Measurements from ENCODE around the gene RAPGEF2. TPM values are rescaled to one million over a fixed set of nuclear protein-coding genes. Genes with fewer than 3 reads are reported as not detected.
A peak's percentile ranks its signal among the peaks of the same experiment; 100 is the strongest.

RAPGEF2 gene
- polyA plus RNA-seq, 1 donor (not counting 4 experiments of a cell fraction or from before 2014, with no cell fraction given): 23.8 TPM

DNA sequence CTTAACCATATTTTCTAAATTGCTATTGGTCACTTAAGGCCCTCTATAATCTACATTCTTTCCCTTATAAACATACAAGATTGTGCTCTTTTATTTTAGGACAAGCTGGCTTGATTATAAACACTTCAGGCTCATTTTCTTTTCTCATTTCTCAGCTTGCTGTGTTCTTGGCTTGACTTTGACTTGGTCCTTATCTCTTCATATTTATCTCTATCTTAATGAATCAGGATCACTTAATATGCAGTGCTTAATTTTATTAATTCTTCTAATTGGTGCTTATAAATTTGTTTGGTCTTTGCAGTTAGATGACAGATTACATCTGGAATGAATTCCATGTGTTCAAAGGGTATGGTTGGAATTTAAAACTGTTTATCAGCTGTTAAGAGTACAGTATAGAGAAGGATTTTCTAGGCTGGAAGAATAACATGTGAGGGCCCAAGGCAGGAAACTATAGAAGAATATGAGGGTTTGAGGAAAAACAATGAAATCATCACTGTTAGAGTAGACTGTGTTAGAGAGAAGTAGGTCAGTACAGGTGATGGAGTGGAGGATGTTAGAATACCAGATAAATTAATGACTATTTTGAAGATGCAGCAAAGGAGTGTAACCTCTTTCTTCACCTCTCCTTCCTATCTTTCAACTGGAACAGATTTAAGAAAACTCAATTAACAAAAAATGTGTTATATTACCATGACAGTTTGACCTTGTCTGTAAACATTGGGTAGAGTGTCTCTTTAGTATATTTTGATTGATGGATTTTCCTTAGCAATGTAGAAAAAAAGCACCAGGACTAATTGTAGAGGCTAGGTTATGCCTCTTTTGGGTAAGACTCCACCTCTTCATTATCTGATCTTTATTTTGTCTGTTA lies 169.6 kb downstream of the RAPGEF2 start:
- no peak for TF ChIP-seq EZH2 (IDR thresholded peaks at IDR 0.05; ENCODE audit: low read length)
- TF ChIP-seq, protein P1, sequence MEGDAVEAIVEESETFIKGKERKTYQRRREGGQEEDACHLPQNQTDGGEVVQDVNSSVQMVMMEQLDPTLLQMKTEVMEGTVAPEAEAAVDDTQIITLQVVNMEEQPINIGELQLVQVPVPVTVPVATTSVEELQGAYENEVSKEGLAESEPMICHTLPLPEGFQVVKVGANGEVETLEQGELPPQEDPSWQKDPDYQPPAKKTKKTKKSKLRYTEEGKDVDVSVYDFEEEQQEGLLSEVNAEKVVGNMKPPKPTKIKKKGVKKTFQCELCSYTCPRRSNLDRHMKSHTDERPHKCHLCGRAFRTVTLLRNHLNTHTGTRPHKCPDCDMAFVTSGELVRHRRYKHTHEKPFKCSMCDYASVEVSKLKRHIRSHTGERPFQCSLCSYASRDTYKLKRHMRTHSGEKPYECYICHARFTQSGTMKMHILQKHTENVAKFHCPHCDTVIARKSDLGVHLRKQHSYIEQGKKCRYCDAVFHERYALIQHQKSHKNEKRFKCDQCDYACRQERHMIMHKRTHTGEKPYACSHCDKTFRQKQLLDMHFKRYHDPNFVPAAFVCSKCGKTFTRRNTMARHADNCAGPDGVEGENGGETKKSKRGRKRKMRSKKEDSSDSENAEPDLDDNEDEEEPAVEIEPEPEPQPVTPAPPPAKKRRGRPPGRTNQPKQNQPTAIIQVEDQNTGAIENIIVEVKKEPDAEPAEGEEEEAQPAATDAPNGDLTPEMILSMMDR (optimal IDR thresholded peaks at IDR 0.05 in 1 of 3, IDR thresholded peaks at IDR 0.05 in 1 of 3, conservative IDR thresholded peaks at IDR 0.05 in 1 of 3; ENCODE audit: extremely low read depth in 1 of 3, insufficient read depth in 2 of 3, low read length in 3 of 3): no peak
- no peak for FAIRE-seq

DNA sequence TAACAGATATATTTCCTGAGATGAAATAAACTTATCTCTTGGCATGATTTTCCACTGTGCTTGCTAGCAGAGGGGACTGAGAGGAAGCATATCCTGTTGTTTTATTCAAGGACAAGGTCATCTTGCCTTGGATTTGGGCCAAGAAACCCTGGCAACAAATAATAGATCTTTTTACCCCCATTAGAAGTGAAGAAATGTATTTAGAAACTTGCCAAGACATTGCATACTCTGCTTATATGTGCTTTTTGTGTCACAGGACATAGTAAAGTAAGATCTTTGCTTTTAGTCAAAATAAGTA lies 170.2 kb downstream of the RAPGEF2 start:
- Histone ChIP-seq H3K79me2 (ENCODE audit: control insufficient read depth, insufficient read depth, low read length) (no peaks in the 10 kb centered on the region), H3K4me1 (ENCODE audit: control insufficient read depth, extremely low read depth, insufficient read depth, low read length) (peaks cover 26% of the 10 kb centered on the region), H3K9ac (ENCODE audit: control insufficient read depth, extremely low read depth, insufficient read depth, low read length) (no peak overlapping the region), H3K36me3 (ENCODE audit: control insufficient read depth in 2 of 2, extremely low read depth in 1 of 2, insufficient read depth in 2 of 2, low read length in 2 of 2) (peaks cover 0 to 2% of the 10 kb centered on the region in 2 experiments), H3K27me3 (ENCODE audit: control insufficient read depth, extremely low read depth, insufficient read depth, low read length) (no peaks in the 10 kb centered on the region), H4K20me1 (ENCODE audit: control insufficient read depth, extremely low read depth, insufficient read depth, low read length) (no peaks in the 10 kb centered on the region), H3K4me2 (ENCODE audit: control insufficient read depth, extremely low read depth, insufficient read depth, low read depth, low read length) (no peak overlapping the region), H3K4me3 (ENCODE audit: control insufficient read depth in 2 of 3, extremely low read depth in 1 of 3, insufficient read depth in 2 of 3, low read depth in 1 of 3, low read length in 3 of 3) (no peak overlapping the region), H3K9me3 (ENCODE audit: control insufficient read depth, low read depth, low read length) (no peaks in the 10 kb centered on the region), H3K9me1 (ENCODE audit: control insufficient read depth, extremely low read depth, insufficient read depth, low read length) (no peaks in the 10 kb centered on the region), H2AFZ (ENCODE audit: control insufficient read depth, low read length) (no peak overlapping the region), H3K27ac (ENCODE audit: control insufficient read depth, insufficient read depth, low read length) (no peak overlapping the region)
- TF ChIP-seq EZH2 (IDR thresholded peaks at IDR 0.05; ENCODE audit: low read length): no peak
- TF ChIP-seq, protein P1 (optimal IDR thresholded peaks at IDR 0.05 in 1 of 3, IDR thresholded peaks at IDR 0.05 in 1 of 3, conservative IDR thresholded peaks at IDR 0.05 in 1 of 3; ENCODE audit: extremely low read depth in 1 of 3, insufficient read depth in 2 of 3, low read length in 3 of 3): no peak
- dilution Hi-C loops (cut with MboI; ENCODE audit: extremely low pct_ligation_motif_present, low sequenced_read_pairs): no loop called here
- FAIRE-seq: peak; percentile 58
- no peak for DNase-seq (ENCODE audit: low read depth, low spot score)

More for the DNA sequence above, 169.6 kb downstream of the RAPGEF2 start:
- Histone ChIP-seq H3K9ac (ENCODE audit: control insufficient read depth, extremely low read depth, insufficient read depth, low read length) (no peak overlapping the region), H3K9me1 (ENCODE audit: control insufficient read depth, extremely low read depth, insufficient read depth, low read length) (no peaks in the 10 kb centered on the region), H3K4me1 (ENCODE audit: control insufficient read depth, extremely low read depth, insufficient read depth, low read length) (peaks cover 26% of the 10 kb centered on the region), H3K79me2 (ENCODE audit: control insufficient read depth, insufficient read depth, low read length) (no peaks in the 10 kb centered on the region), H4K20me1 (ENCODE audit: control insufficient read depth, extremely low read depth, insufficient read depth, low read length) (no peaks in the 10 kb centered on the region), H3K27ac (ENCODE audit: control insufficient read depth, insufficient read depth, low read length) (no peak overlapping the region), H3K36me3 (ENCODE audit: control insufficient read depth in 2 of 2, extremely low read depth in 1 of 2, insufficient read depth in 2 of 2, low read length in 2 of 2) (peaks cover 0 to 2% of the 10 kb centered on the region in 2 experiments), H3K4me3 (ENCODE audit: control insufficient read depth in 2 of 3, extremely low read depth in 1 of 3, insufficient read depth in 2 of 3, low read depth in 1 of 3, low read length in 3 of 3) (no peak overlapping the region), H3K27me3 (ENCODE audit: control insufficient read depth, extremely low read depth, insufficient read depth, low read length) (no peaks in the 10 kb centered on the region), H2AFZ (ENCODE audit: control insufficient read depth, low read length) (no peak overlapping the region), H3K9me3 (ENCODE audit: control insufficient read depth, low read depth, low read length) (no peaks in the 10 kb centered on the region), H3K4me2 (ENCODE audit: control insufficient read depth, extremely low read depth, insufficient read depth, low read depth, low read length) (peak overlapping the region; percentile 26)
- no peak for DNase-seq (ENCODE audit: low read depth, low spot score)
- dilution Hi-C loops (cut with MboI; ENCODE audit: extremely low pct_ligation_motif_present, low sequenced_read_pairs): no loop called here

All from keratinocyte (primary cell).